ENCODE results near the gene COL9A3.

Gene COL9A3

GRCh38 chr20:62852196-62852595 is 35.3 kb downstream of the COL9A3 start:
- TF ChIP-seq, protein P1, sequence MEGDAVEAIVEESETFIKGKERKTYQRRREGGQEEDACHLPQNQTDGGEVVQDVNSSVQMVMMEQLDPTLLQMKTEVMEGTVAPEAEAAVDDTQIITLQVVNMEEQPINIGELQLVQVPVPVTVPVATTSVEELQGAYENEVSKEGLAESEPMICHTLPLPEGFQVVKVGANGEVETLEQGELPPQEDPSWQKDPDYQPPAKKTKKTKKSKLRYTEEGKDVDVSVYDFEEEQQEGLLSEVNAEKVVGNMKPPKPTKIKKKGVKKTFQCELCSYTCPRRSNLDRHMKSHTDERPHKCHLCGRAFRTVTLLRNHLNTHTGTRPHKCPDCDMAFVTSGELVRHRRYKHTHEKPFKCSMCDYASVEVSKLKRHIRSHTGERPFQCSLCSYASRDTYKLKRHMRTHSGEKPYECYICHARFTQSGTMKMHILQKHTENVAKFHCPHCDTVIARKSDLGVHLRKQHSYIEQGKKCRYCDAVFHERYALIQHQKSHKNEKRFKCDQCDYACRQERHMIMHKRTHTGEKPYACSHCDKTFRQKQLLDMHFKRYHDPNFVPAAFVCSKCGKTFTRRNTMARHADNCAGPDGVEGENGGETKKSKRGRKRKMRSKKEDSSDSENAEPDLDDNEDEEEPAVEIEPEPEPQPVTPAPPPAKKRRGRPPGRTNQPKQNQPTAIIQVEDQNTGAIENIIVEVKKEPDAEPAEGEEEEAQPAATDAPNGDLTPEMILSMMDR (IDR thresholded peaks at IDR 0.05) = no peak

- TF ChIP-seq, protein P1 (IDR thresholded peaks at IDR 0.05) = no peak
Observed at GRCh38 chr20:62852841-62853240, 36.0 kb downstream of the COL9A3 start.

DNA sequence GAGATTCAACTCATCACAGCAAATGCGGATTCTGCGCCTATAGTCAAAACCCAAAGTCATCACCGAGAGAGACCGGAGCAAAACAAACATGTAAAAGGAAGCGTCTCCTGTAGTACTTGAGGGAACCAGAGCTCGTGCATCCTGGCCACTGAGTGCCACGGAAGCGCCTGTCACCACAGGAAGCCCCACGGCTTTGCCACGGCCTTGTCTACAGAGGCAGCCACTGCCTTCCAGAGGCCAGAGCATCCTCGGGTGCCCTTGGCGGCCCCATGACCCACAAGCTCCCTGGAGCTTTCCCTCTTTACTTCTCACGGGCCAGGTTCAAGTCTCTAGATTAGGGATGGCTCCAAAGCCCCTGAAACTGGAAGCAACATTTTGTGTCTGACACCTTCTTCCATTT is 37.3 kb downstream of the COL9A3 start:
- TF ChIP-seq, protein P1 (IDR thresholded peaks at IDR 0.05) = no peak

- TF ChIP-seq, protein P1 (IDR thresholded peaks at IDR 0.05) = no peak
Observed at GRCh38 chr20:62855120-62855519, 38.3 kb downstream of the COL9A3 start.

GRCh38 chr20:62856931-62857619 is 40.2 kb downstream of the COL9A3 start:
- TF ChIP-seq, protein P1 (IDR thresholded peaks at IDR 0.05) = no peak

DNA sequence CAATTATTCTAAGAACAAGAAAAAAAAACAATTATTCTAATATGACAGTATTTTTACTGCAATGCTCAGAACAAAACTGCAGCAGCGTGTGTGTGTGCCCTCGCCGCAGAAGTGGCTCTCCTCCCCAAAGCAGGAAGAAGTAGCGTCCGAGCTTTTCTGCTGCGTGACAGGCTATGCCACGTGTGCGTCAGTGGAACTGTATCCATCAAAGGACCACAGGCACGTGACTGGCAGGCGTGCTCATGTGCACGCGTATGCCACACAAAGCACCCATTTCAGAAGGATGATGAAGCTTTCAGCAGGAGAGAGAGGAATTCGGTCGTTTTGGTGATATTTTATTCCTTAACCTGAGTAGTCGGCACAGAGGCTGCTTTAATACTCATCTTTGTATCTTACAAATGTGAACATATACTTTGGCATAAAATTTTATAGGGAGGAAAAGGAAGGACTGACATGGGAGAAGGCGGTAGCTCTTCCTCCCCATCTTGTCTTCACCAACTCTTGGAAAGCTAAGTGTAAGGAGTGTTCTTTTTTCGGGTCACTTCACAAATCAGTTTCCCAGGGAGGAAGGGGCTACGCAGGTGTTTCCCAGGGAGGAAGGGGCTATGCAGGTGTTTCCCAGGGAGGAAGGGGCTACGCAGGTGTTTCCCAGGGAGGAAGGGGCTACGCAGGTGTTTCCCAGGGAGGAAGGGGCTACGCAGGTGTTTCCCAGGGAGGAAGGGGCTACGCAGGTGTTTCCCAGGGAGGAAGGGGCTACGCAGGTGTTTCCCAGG is 41.4 kb downstream of the COL9A3 start:
- TF ChIP-seq, protein P1 (IDR thresholded peaks at IDR 0.05) = no peak

DNA sequence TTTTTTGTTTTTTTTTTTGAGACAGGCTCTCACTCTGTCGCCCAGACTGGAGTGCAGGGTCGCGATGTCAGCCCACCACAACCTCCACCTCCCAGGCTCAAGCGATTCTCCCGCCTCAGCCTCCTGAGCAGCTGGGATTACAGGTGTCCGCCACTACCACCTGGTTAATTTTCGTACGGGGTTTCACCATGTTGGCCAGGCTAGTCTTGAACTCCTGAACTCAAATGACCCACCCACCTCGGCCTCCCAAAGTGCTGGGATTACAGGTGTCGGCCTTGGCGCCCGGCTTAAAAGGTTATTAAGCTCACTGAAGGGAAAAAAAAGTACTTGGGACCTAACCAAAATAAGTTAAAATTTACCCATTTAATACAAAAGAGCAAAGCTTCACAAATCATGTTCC is 42.9 kb downstream of the COL9A3 start:
- TF ChIP-seq, protein P1 (IDR thresholded peaks at IDR 0.05) = no peak
